Measurements from ENCODE around the gene RTN4R.
"Not testable (repeated sequence)": the region's sequence is repeated elsewhere in the genome, so short reads cannot be mapped to it uniquely, and the experiment has no call there.

Gene RTN4R

DNA sequence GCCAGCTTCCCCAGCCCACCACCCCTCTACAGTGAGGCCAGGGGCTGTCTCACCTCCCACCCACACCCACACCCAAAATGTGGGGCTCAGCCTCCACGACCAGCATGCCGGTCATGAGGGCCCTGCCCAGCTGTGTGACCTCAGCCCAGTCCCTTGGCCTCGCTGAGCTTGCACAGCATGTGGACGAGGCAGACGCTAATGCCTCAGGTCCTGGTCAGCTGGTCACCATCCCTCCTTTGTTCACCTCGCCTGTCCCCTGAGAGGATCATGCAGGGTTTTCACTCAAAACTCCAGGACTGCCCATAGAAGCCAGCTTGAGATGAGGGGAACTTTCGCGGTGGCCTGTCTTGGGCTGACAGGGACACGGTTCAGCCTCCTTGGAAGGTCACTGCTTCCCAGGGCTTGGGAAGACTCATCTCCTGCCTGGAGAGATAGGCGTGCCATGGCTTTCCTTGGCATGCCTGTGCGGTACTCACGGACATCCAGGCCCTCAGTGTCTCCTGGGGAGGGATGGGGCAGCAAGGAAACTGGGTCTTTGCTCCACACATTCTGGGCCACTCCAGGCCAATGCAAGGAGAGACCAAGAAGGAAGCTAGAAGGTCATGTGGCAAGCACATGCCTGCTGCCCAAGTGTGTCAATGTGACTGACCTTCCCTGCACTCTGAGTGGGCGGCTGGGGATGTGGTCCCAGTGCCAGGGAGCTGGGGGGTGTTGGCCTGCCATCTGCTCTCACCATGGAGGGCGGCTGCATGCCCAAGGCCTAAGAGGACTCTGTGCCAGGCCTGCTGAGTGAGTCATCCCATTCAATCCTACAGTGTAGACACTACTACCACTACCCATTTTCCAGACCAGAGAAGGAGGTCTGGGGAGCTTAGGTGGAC lies 3.2 kb upstream of the RTN4R start:
- DNase-seq (ENCODE audit: low spot score), result no peak

GRCh38 chr22:20270190-20271113 lies 2.3 kb upstream of the RTN4R start:
- DNase-seq (ENCODE audit: low spot score), result not testable (repeated sequence)

GRCh38 chr22:20269673-20270072 lies 1.6 kb upstream of the RTN4R start:
- not testable (repeated sequence) for DNase-seq (ENCODE audit: low spot score)

DNA sequence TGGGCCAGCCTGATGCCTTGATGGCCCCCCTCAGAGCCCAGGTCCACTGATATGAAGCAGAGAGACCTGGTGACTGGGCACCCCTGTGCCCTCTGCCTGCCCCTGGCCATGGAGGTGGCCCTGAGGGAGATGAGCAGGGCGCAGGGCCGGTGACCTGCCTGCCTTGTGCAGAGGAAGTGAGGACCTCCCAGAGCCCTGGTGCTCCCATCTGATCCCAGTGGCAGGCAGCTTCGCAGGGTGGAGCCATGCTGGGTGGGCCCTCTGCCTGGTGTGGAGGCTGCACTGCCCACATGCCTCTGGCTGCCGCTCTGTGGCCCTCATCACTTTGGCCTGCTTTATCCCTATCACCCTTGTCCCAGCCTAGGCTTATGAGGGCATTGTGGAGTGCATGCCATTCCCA lies 1.1 kb upstream of the RTN4R start:
- DNase-seq (ENCODE audit: low spot score), result not testable (repeated sequence)

DNA sequence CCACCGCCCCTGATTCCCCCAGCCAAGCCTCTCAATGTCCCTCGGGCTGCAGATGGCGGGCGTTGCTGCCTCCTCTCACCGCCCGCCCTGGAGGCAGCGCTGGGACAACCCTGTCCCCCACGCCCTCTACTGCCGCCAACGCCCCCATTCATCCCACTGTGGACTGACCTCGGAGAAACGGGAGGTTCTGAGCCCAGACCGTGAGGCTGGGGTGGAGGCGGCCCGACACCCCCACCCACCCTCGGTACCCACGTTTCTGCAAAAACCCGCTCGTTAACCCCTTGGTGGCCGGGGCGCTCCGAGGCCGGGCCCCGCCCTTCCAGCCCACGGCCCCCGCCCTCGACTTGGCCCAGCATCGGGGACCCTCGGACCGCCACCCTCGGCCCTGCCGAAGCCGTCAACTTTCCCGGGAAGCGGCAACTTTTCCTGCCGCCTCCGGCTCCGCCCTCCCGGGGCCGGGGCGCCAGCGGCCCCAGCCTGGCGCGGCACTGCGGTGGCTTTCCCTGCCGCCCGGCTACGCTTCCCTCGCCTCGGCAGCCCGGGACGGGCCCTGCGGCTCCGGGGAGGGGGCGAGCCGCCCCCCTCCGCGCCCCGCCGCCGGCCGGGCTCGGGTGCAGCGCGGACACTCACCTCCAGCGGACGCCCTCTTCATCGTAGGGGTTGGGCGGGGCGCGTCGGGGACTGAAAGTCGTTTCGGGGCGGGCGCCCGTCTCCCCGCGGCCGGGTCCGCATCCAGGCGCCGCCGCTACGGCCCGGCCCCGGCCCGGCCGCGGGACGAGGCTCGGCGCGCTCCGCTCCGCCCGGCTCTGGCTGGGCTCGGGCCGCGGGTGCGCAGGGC lies 458 bp downstream of the RTN4R start:
- no peak for DNase-seq (ENCODE audit: low spot score)

DNA sequence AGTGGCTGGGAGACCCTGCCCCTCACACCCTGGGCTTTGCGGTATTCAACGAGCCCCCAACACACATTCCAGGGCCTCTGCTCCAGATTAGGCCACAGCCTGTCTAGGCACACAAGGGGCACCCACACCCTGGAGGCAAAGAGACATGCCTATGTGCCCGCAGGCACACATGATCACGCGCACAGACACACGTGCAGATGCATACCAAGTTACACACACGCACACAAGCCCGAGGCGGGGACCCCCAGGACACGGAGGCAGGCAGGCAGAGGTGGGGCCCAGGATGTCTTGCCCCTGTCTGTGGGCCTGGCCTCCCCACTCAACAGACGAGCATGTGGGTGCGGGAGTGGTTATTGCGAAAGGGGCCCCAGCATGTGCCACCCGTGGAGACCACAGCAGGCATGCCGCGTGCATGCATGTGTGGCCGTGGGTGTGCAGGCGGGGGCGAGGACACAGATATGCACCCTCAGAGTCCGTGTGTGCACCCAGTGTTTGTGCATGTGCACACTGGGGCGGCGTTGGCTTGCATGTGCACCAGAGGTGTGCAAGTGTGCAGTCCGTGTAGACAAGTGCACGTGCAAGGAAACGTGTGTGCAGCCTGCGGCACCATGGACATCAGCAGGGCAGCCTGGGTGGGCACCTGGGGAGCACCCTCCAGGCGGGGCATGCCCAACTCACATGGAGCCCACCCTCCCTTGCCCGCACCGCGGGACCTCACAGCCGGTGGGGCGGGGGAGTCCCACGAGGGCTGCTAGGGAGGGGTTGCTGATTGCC lies 1.3 kb downstream of the RTN4R start:
- not testable (repeated sequence) for DNase-seq (ENCODE audit: low spot score)

GRCh38 chr22:20265772-20266666 lies 2.1 kb downstream of the RTN4R start:
- DNase-seq (ENCODE audit: low spot score), result not testable (repeated sequence)

GRCh38 chr22:20264614-20265452 lies 3.3 kb downstream of the RTN4R start:
- DNase-seq (ENCODE audit: low spot score), result no peak

- DNase-seq (ENCODE audit: low spot score), result not testable (repeated sequence)
Measured at GRCh38 chr22:20263404-20264281, 4.5 kb downstream of the RTN4R start.

DNA sequence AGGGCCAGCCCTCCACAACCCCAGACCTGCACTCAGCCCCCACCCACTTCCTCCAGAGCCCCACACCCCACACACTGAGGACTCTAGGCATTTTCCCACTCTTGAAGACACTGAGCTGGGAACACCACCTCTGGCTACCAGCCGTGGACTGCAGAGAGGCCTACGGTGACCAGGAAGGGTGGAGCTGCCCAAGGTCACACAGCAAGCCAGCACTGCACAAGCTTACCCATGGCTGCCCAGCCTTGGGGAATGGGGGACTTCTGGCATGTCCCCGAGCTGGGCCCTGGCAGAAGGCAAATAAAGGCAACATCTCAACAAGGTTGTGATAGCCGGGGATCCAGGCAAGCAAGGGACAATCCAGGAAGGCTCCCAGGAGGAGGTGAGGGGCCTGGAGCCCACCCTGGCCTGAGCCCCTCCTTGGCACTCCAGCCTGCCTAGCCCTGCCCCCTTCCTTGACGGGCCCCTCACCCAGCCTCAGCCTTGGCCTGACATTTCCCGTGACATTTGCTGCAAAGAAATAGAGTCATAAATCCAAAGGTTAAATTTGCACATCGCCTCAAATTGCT lies 5.5 kb downstream of the RTN4R start:
- no peak for DNase-seq (ENCODE audit: low spot score)

GRCh38 chr22:20261848-20262581 lies 6.1 kb downstream of the RTN4R start:
- no peak for DNase-seq (ENCODE audit: low spot score)

DNA sequence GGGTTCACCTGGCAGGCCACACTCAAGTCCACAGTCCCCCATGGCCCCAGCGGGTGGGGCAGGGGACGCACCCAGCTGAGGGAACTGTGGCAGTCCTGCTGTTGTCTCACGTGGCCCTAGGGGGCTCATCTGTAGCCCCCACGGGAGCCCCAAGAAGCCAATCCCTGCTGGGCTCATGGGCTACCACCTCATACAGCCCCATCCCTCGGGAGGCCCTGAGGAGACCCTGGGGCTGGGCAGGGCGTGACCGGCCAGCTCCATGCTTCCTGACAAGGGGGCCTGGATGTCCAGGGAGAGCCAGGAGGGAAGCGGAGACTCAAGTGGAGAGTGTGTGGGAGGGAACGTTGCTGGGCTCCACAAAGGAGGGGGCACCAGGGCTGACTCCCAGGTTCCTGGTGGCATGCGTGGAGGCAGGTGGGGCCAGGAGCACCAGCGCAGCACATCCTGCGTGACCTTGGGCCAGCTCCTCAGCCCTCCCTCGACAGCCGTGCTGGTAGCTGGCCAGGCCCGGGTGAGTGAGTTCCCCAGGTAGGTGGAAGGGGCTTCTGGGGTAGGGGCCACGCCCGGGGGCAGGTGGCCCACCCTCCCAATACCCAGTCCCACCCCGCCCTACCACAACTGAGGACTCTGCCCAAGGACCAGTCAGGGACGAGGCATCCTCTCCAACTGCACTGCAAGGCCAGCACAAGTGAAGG lies 7.9 kb downstream of the RTN4R start:
- DNase-seq (ENCODE audit: low spot score), result no peak

DNA sequence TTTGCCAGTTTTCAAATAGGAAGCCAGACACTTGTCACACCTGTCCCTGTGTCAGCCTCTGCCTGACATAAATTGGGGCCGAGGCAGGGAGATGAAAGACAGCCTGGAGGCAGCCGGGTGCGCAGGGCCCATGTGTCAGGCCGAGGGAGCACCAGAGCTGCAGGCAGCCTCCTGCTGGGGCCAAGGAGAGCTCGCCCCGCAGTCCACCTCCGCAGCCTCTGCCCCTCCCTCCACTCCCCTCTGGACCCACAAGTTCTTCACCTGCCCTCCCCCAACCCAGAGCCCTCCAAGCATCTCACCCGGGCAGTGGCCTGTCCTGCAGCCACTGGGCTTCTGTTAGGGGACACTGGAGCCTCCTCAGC lies 8.8 kb downstream of the RTN4R start:
- DNase-seq (ENCODE audit: low spot score), result no peak

GRCh38 chr22:20258584-20259326 lies 9.4 kb downstream of the RTN4R start:
- DNase-seq (ENCODE audit: low spot score), result no peak

GRCh38 chr22:20258021-20258299 lies 10.2 kb downstream of the RTN4R start:
- DNase-seq (ENCODE audit: low spot score), result no peak

Measured in CD4-positive, alpha-beta T cell treated with Interleukin-6 at 100 ng/mL for 8 hours (primary cell).